ENCODE data around the gene TTLL10. TPM values are rescaled to one million over a fixed set of nuclear protein-coding genes. Genes with fewer than 3 reads are reported as not detected.

Gene TTLL10
- total and polyA plus RNA-seq, 4 donors = not detected

GRCh38 chr1:1227386-1227785, 53.7 kb downstream of the TTLL10 start:
- 98% methylated on average over 25 of the region's 25 CpGs for WGBS
- no peaks in the 10 kb centered on the region for H3K9me3 ChIP-seq (ENCODE audit: control insufficient read depth in 4 of 4, low read length in 3 of 4)
- TF ChIP-seq CTCF (IDR thresholded peaks at IDR 0.05; ENCODE audit: low read depth, low read length, missing input control) (no peak), FOXA2 (IDR thresholded peaks at IDR 0.05) (no peak), EGR1 (IDR thresholded peaks at IDR 0.05; ENCODE audit: low read depth in 2 of 2) (no peak), FOXA1 (IDR thresholded peaks at IDR 0.05) (no peak), JUND (IDR thresholded peaks at IDR 0.05) (no peak), NR2F2 (IDR thresholded peaks at IDR 0.05) (no peak), HNF4G (IDR thresholded peaks at IDR 0.05) (no peak), GABPA (IDR thresholded peaks at IDR 0.05 in 1 of 2, conservative IDR thresholded peaks at IDR 0.05 in 1 of 2) (no peak), TAF1 (conservative IDR thresholded peaks at IDR 0.05) (no peak), YY1 (IDR thresholded peaks at IDR 0.05) (no peak), RXRA (IDR thresholded peaks at IDR 0.05) (no peak)
- TF ChIP-seq, protein P1, sequence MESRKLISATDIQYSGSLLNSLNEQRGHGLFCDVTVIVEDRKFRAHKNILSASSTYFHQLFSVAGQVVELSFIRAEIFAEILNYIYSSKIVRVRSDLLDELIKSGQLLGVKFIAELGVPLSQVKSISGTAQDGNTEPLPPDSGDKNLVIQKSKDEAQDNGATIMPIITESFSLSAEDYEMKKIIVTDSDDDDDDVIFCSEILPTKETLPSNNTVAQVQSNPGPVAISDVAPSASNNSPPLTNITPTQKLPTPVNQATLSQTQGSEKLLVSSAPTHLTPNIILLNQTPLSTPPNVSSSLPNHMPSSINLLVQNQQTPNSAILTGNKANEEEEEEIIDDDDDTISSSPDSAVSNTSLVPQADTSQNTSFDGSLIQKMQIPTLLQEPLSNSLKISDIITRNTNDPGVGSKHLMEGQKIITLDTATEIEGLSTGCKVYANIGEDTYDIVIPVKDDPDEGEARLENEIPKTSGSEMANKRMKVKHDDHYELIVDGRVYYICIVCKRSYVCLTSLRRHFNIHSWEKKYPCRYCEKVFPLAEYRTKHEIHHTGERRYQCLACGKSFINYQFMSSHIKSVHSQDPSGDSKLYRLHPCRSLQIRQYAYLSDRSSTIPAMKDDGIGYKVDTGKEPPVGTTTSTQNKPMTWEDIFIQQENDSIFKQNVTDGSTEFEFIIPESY (IDR thresholded peaks at IDR 0.05) = no peak
- TF ChIP-seq, protein P2, sequence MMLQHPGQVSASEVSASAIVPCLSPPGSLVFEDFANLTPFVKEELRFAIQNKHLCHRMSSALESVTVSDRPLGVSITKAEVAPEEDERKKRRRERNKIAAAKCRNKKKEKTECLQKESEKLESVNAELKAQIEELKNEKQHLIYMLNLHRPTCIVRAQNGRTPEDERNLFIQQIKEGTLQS (IDR thresholded peaks at IDR 0.05) = no peak
- TF ChIP-seq, protein P3, sequence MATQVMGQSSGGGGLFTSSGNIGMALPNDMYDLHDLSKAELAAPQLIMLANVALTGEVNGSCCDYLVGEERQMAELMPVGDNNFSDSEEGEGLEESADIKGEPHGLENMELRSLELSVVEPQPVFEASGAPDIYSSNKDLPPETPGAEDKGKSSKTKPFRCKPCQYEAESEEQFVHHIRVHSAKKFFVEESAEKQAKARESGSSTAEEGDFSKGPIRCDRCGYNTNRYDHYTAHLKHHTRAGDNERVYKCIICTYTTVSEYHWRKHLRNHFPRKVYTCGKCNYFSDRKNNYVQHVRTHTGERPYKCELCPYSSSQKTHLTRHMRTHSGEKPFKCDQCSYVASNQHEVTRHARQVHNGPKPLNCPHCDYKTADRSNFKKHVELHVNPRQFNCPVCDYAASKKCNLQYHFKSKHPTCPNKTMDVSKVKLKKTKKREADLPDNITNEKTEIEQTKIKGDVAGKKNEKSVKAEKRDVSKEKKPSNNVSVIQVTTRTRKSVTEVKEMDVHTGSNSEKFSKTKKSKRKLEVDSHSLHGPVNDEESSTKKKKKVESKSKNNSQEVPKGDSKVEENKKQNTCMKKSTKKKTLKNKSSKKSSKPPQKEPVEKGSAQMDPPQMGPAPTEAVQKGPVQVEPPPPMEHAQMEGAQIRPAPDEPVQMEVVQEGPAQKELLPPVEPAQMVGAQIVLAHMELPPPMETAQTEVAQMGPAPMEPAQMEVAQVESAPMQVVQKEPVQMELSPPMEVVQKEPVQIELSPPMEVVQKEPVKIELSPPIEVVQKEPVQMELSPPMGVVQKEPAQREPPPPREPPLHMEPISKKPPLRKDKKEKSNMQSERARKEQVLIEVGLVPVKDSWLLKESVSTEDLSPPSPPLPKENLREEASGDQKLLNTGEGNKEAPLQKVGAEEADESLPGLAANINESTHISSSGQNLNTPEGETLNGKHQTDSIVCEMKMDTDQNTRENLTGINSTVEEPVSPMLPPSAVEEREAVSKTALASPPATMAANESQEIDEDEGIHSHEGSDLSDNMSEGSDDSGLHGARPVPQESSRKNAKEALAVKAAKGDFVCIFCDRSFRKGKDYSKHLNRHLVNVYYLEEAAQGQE (IDR thresholded peaks at IDR 0.05) = no peak
- no peak for DNase-seq (ENCODE audit: low spot score)
- no peak overlapping the region for H3K9ac ChIP-seq (ENCODE audit: low read depth in 1 of 2, low read length in 2 of 2)
- no peak overlapping the region for H3K4me3 ChIP-seq (ENCODE audit: low read depth in 1 of 3, low read length in 3 of 3)
- H3K27ac ChIP-seq (ENCODE audit: low read depth in 1 of 2, low read length in 2 of 2) = no peak overlapping the region
- H3K27me3 ChIP-seq (ENCODE audit: control insufficient read depth in 4 of 4, insufficient read depth in 4 of 4, low read length in 3 of 4) = no peaks in the 10 kb centered on the region
- peaks cover 11 to 21% (median 15%) of the 10 kb centered on the region in 4 donors for H3K4me1 ChIP-seq (ENCODE audit: control insufficient read depth in 4 of 4, insufficient read depth in 4 of 4, low read length in 3 of 4)
- peaks cover 11 to 41% (median 26%) of the 10 kb centered on the region in 4 donors for H3K36me3 ChIP-seq (ENCODE audit: control insufficient read depth in 4 of 4, insufficient read depth in 3 of 4, low read depth in 1 of 4, low read length in 3 of 4)

GRCh38 chr1:1228187-1228586, 54.5 kb downstream of the TTLL10 start:
- Histone ChIP-seq H3K4me1 (ENCODE audit: control insufficient read depth in 4 of 4, insufficient read depth in 4 of 4, low read length in 3 of 4) (peaks cover 14 to 27% (median 21%) of the 10 kb centered on the region in 4 donors), H3K4me3 (ENCODE audit: low read depth in 1 of 3, low read length in 3 of 3) (no peak overlapping the region), H3K9me3 (ENCODE audit: control insufficient read depth in 4 of 4, low read length in 3 of 4) (no peaks in the 10 kb centered on the region), H3K27me3 (ENCODE audit: control insufficient read depth in 4 of 4, insufficient read depth in 4 of 4, low read length in 3 of 4) (no peaks in the 10 kb centered on the region), H3K27ac (ENCODE audit: low read depth in 1 of 2, low read length in 2 of 2) (no peak overlapping the region), H3K36me3 (ENCODE audit: control insufficient read depth in 4 of 4, insufficient read depth in 3 of 4, low read depth in 1 of 4, low read length in 3 of 4) (peaks cover 7 to 33% (median 20%) of the 10 kb centered on the region in 4 donors), H3K9ac (ENCODE audit: low read depth in 1 of 2, low read length in 2 of 2) (no peak overlapping the region)
- 97% methylated on average over 30 of the region's 30 CpGs for WGBS
- no peak for DNase-seq (ENCODE audit: low spot score)
- TF ChIP-seq RAD21 (IDR thresholded peaks at IDR 0.05) (no peak), EGR1 (IDR thresholded peaks at IDR 0.05; ENCODE audit: low read depth in 2 of 2) (no peak), YY1 (IDR thresholded peaks at IDR 0.05) (no peak), NR2F2 (IDR thresholded peaks at IDR 0.05) (no peak), FOXA2 (IDR thresholded peaks at IDR 0.05) (no peak), HNF4G (IDR thresholded peaks at IDR 0.05) (no peak), FOXA1 (IDR thresholded peaks at IDR 0.05) (no peak), JUND (IDR thresholded peaks at IDR 0.05) (no peak), HNF4A (conservative IDR thresholded peaks at IDR 0.05) (no peak), GABPA (IDR thresholded peaks at IDR 0.05 in 1 of 2, conservative IDR thresholded peaks at IDR 0.05 in 1 of 2) (no peak), SP1 (IDR thresholded peaks at IDR 0.05) (no peak)
- TF ChIP-seq, protein P1 (IDR thresholded peaks at IDR 0.05) = no peak
- TF ChIP-seq, protein P3 (IDR thresholded peaks at IDR 0.05) = no peak

Data from liver (tissue), 9 donors.